Measurements from ENCODE around the gene P2RX6.
"Not testable (repeated sequence)": the region's sequence is repeated elsewhere in the genome, so short reads cannot be mapped to it uniquely, and the experiment has no call there.

Gene P2RX6

DNA sequence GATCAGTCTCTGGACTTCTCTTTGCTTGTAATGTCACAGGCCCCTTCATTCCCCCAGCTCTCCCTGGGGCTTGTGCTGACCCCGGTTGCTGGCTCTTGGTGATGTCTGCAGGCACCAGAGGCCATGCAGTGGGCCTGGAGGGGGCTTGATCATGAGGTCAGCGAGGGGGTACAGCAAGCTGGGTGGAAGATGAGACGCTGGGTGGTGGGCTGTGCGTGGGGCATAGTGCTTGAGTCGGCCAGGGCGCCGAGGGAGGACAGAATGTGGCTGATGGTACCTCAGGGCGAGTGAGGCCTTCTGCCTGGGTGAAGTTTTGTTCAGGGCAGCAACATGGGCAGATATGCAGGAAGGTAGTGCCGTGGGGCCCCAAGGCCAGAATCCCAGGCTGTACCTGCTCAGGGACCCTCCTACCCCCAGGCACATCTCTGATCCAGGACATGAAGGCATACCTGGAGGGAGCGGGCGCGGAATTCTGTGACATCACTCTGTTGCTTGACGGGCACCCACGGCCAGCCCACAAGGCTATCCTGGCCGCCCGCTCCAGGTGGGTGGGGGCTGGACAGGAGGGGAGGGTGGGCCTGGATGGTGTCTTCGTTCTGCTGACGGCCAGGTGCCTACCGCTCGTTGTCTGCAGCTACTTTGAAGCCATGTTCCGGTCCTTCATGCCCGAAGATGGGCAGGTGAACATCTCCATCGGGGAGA, 19.5 kb upstream of the P2RX6 start:
- no peak for DNase-seq

GRCh38 chr22:20996031-20996410, 18.9 kb upstream of the P2RX6 start:
- no peak for DNase-seq

GRCh38 chr22:20996598-20997535, 18.1 kb upstream of the P2RX6 start:
- DNase-seq = no peak

GRCh38 chr22:20997536-20998257, 17.3 kb upstream of the P2RX6 start:
- DNase-seq = no peak

GRCh38 chr22:20998411-20999336, 16.3 kb upstream of the P2RX6 start:
- DNase-seq = no peak

DNA sequence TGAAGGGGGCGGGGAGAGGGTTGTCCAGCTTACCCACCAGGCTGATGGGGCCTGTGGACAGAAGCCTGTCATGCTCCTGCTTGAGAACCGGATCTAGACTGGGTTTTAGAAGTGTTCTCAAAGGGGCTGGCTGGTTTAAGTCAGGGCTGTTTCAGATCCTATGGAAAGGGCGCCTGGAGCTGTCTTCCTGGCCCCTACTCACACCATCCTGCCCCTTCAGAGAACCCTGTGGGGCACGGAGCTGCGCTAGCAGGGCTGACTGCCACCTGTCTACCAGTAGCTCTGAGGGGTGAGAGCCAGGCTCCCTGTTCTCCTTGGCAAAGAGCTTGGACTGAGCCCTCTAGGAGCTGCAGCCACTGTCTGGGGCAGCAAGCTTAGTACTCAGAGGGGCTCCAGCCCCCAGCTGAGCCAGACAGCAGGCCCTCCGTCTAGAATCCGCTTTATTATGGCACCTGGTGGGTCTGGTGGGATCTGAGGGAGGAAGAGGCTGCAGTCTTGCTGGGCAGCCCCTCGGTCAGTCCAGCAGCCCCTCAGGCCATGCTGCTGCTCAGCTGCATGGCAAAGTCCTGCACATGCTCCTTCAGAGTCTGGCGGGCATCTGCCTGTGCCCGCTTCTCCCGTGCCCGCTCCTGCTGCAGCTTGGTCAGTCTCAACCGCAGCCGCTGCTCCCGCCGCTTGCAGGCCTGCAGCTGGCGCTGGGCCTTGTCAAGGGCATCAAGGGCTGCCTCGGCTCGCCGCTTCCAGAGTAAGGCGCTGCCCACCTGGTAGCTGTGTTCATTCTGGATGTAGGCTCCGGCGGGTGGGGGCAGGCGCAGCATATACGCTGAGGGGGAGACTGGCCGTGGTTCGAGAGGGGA, 15.4 kb upstream of the P2RX6 start:
- no peak for DNase-seq

DNA sequence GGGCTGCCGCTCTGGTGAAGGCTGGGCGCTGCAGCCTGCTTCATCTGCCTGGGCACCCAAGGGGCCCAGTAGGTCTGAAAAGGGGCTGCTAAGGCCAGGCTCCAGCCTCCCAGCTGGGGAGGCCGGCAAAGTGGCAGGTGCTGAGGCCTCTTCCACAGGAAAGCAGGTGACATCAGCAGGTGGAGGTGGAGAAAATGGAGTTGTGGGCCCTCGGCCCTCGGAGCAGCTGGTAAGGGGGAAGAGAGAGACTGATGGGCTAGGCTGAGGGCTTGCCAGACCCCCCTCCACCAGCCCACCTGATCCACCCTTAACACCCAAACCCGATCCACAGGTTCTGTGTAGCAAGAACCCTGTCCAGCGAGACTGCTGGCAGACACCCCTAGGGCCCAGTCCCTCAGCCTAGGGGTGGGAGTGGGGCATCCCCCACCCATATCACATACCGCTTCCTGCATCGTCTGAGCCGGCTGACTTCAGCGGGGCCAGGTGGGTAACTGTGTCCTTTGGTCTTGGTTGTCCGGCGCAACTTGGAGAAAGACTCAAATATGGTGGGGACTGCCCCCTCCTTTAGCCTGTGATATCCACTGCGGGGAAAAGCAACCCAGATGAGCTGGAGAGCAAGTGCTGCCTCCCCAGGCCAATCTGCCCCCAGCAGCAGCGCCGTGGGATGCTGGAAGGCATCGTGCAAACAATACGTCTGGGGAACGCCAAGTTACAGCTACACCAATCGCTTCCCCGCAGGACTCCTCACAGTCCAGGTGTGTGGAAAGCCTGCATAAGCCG, 14.6 kb upstream of the P2RX6 start:
- DNase-seq = no peak

DNA sequence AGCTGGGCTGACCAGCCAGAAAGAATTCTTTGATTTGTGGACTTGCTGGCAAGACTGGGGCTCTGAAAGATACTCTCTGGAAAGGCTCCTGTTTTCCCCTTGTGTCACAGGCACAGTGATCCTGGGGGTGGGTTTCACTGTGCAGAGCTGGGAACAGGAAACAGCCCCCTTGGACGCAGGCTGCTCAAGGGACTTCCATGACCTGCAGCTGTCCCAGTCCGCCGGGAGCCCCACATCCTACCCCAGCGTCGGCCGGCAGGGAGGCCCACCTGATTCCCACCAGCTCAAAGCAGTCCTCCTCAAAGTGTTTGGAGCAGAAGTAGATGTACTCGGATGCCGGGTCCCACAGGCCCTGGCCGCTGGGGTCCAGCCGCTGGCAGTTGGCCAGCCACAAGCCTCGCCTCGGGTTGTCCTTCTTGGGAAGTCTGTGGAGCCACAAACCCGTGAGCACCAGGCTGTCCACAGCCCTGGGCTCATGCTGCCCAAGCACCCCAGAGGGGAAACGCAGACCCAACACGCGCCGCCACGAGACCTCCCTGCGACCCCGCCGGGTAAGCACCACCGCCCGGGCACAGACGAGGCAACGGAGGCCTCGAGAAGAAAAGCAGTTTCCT, 13.9 kb upstream of the P2RX6 start:
- no peak for DNase-seq

DNA sequence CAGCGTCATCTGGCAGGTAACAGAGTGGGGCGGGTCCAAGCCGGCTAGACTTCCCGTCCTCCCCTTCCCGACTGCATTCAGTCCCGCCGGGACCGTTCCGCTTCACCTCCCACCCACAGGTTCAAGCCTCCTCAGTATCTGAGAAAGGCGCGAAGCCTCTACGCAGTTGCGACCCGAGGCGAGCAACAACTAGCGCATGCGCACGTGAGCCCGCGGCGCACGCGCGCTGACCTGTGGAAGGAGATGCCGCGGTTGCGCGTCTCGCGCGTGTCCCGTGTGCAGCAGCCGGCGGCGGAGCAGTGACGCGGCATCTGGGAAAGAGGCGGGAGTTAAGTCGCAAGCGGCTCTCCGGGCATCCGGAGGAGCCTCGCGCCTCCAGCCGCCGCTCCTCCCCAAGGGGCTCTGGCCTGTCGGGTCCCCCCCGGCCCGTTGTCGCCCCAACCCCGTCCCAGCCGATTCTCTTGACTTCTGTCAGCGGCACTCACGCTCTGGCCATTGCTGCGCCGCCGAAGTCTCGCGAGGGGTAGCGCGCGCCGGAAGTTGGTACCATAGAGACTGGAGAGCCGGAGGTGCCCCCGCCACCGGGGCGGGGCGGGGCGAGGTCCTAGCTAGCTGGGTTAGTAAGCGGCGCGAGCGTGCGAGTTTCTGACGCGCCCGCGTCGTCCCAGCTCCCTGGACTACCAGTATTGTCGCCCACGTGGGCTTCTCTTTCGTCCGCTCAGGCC, 13.2 kb upstream of the P2RX6 start, which contains the start of gene THAP7:
THAP7 (minus strand) TSS at position 518 of the 725 bp plus-strand sequence; CDS start at position 311, 207 bp downstream.
- peak; percentile 50 to 75 for DNase-seq

- no peak for DNase-seq
These were observed 11.2 kb upstream of the P2RX6 start for GRCh38 chr22:21003782-21004181.

DNA sequence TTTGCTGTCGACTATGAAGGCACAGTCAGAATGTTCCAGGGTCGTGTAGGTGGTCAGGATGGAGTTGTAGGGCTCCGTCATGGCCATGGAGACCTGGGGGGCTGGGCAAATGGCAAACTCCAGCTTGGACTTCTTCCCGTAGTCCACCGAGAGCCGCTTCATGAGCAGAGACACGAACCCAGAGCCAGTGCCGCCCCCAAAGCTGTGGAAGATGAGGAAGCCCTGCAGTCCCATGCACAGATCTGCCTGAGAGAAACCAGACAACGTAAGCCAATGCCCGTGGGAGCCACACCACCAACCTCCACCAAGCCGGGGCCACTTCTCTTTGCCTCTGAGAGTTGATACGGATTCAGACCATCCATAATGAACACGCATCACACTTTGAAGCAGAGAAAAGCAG, 5.8 kb upstream of the P2RX6 start:
- DNase-seq = not testable (repeated sequence)

DNA sequence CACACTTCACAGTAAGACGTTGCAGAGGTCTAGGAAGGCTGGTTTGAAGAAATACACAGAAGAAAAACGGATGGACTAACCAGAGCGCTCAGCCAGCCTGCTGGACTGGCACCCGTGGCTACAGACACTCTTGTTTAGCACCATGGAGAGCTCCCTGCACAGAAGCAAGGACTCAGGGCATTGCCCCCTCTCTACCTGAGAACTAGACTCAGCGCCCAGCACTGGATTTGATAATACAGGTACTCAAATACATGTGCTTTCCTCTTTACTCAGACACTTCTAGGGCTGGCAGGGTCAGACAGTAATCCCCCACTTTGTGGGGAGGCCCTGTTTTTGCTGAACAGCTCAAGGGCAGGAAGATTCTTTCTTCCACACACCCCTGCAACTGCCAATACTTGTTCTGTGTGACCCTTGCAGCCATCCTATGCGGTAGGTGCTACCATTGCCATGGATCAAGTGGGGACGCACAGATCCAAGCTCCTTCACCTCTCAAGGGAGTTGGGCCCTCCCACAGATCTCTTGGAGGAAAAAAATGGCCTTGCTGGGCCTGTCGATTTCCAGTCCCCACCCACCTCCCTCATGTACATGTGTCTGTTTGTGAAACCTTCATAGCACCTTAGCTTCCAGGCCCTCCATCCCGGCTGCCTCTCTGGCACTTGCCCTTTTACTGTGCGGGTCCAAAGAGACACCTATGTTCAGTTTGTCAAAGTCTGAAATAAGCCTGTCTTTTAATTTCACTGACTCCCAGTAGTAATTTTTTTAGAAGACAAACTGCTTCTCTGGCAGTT, 5.1 kb upstream of the P2RX6 start:
- DNase-seq = no peak

DNA sequence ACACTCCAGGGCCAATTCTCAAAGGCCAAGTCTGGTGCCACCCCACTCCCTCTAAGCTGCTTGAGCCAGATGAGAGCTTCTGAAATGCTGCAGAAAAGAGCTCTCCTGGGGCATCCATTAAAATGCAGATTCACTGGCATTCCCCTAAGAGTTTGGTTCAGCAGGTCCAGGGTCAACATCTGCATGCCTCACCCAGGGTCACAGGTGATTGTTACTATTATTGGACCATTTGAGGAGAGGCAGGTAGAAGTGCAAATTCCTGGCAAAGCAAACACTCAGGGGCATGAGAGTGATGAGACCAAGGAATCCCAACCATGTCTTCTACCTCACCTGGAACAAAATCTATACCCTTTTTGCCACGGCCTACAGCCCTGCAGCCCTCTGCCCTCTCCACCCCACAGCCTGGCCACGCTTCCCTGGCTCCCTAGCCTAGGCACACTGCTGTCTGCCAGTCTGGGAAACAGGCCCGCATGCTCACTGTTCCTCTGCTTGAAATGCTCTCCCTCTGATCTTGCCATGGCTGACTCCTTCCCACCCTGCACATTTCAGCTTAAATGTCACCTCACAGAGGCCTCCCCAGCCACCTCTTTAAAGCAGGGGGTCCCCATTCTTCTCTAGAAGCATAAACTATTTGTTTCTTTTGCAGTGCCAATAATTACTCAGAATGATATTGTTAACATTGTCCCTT, 4.4 kb upstream of the P2RX6 start:
- no peak for DNase-seq

DNA sequence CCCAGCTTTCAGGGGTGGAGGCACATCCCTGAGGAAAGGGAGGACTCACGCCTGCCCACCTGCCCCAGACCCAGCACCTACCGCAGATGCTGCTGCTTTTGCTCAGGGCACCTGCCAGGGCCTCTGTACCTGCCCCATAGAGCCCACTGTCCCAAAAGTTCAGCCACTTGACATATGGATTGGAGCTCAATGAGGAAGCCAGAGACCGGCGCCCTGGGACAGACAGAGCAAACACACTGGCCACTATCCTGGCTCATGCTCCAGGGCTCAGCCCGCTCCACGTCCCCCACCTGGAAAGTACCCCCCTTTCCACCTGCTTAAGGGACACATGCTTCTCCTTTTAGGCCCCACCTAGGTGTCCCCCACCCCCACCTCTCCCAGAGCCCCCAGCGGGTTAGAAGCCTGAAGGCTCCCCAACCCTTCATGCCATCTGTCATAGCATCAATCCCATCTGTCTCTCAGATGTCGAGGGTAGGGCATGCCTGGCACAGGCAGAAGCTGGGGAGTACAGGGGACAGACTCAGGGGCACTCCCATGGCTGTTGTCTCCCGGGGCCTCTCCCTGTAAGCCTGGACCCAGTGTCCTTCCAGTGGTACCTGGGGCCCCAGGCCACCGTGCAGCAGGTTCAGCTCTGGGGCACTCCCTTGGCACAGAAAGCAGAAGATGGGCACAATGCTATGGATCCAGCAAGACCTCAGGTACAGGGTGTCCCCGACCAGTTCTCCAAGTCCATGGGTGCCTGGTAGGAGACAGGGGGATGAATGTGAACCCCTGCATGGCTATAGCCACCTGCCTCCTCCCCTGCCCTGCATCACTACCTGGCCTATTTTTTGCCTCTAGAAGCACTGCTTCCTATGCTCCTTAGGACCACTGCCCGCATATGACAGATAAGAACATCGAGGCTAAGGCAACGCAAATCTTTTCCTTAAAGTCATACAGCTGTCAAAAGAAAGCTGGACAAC, 2.2 kb upstream of the P2RX6 start:
- DNase-seq = peak in 1 of 2 experiments; percentile 58

GRCh38 chr22:21013657-21014201, 1.2 kb upstream of the P2RX6 start:
- no peak for DNase-seq

DNA sequence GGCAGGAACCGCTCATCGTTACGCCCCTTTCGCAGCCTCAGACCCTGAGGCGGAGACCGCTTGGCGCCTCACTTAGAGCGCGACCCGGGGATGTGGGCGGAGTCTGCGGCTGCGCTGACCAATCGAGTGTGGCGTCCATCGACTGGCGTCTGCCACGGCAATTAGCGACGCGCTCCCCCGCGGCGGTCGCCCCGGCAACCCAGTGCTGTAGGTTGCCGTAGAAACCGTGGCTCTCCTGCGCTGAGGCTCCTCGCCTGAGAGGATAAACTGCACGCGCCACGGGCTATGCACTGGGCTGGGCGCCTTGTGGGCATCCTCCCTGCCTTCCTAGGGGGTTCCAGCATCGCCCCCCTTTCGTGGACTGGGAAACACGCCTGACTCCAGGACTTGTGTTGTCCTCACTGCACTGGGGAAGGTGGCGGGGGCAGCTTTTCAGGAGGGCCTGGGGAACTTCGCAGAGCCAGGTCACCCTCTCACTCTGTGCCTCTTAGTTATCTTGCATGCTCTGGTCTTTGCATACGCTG, 701 bp upstream of the P2RX6 start:
- DNase-seq = peak; percentile 56 to 77

Measured in cerebellar nuclear complex (tissue), 1 donor.